HL-60/S4 treated with retinoic acid at 250 ng/mL for 4 days and 3 days (cell line): Measurements from ENCODE around the gene CDH20.
"Not testable (repeated sequence)": the region's sequence is repeated elsewhere in the genome, so short reads cannot be mapped to it uniquely, and the experiment has no call there.

ENCODE experiments used
- in situ Hi-C: fragments of 300-500 bp; cut with MboI; formaldehyde crosslinking; loops from 2 replicates; pipeline ENCODE4 v1.7.0; 2022; ENCODE audit warnings: low sequenced_read_pairs

CDH20 gene

GRCh38 chr18:61340148-61340547 is 6.9 kb downstream of the CDH20 start:
- in situ Hi-C loops = no loop called here

GRCh38 chr18:61348230-61348629 is 15.0 kb downstream of the CDH20 start:
- in situ Hi-C loops = no loop called here

GRCh38 chr18:61350578-61350977 is 17.3 kb downstream of the CDH20 start:
- in situ Hi-C loops = no loop called here

- in situ Hi-C loops = no loop called here
These were observed 18.8 kb downstream of the CDH20 start for GRCh38 chr18:61352059-61352458.

GRCh38 chr18:61352611-61353010 is 19.4 kb downstream of the CDH20 start:
- in situ Hi-C loops = no loop called here

- in situ Hi-C loops = no loop called here
These were observed 27.5 kb downstream of the CDH20 start for GRCh38 chr18:61360404-61361383.

- in situ Hi-C loops = no loop called here
These were observed 29.3 kb downstream of the CDH20 start for GRCh38 chr18:61362511-61362910.

GRCh38 chr18:61364953-61365352 is 31.7 kb downstream of the CDH20 start:
- in situ Hi-C loops = no loop called here

- in situ Hi-C loops = no loop called here
These were observed 34.8 kb downstream of the CDH20 start for GRCh38 chr18:61368001-61368400.

GRCh38 chr18:61369671-61370070 is 36.4 kb downstream of the CDH20 start:
- in situ Hi-C loops = not testable (repeated sequence)

GRCh38 chr18:61371111-61371510 is 37.9 kb downstream of the CDH20 start:
- in situ Hi-C loops = no loop called here

GRCh38 chr18:61379827-61380226 is 46.6 kb downstream of the CDH20 start:
- in situ Hi-C loops = no loop called here

GRCh38 chr18:61388010-61388409 is 54.8 kb downstream of the CDH20 start:
- in situ Hi-C loops = no loop called here

GRCh38 chr18:61394983-61395382 is 61.8 kb downstream of the CDH20 start:
- in situ Hi-C loops = no loop called here

- in situ Hi-C loops = no loop called here
These were observed 64.0 kb downstream of the CDH20 start for GRCh38 chr18:61397222-61397621.

GRCh38 chr18:61398961-61399705 is 65.9 kb downstream of the CDH20 start:
- in situ Hi-C loops = no loop called here

- in situ Hi-C loops = no loop called here
These were observed 66.9 kb downstream of the CDH20 start for GRCh38 chr18:61400016-61400635.

GRCh38 chr18:61400716-61401115 is 67.5 kb downstream of the CDH20 start:
- in situ Hi-C loops = no loop called here

GRCh38 chr18:61402726-61403125 is 69.5 kb downstream of the CDH20 start:
- in situ Hi-C loops = no loop called here

- in situ Hi-C loops = no loop called here
These were observed 80.2 kb downstream of the CDH20 start for GRCh38 chr18:61413396-61413795.

GRCh38 chr18:61414086-61414485 is 80.9 kb downstream of the CDH20 start:
- in situ Hi-C loops = no loop called here
